NCI-H2171 treated with DMSO at 0.1 percent for 48 hours (cell line): Measurements from ENCODE around the gene ELAVL1.
"Not testable (repeated sequence)": the region's sequence is repeated elsewhere in the genome, so short reads cannot be mapped to it uniquely, and the experiment has no call there.

ENCODE experiments used
- DNase-seq: peaks from one replicate; lab custom pipeline; 2025; lab: John Stamatoyannopoulos, UW

Gene ELAVL1

DNA sequence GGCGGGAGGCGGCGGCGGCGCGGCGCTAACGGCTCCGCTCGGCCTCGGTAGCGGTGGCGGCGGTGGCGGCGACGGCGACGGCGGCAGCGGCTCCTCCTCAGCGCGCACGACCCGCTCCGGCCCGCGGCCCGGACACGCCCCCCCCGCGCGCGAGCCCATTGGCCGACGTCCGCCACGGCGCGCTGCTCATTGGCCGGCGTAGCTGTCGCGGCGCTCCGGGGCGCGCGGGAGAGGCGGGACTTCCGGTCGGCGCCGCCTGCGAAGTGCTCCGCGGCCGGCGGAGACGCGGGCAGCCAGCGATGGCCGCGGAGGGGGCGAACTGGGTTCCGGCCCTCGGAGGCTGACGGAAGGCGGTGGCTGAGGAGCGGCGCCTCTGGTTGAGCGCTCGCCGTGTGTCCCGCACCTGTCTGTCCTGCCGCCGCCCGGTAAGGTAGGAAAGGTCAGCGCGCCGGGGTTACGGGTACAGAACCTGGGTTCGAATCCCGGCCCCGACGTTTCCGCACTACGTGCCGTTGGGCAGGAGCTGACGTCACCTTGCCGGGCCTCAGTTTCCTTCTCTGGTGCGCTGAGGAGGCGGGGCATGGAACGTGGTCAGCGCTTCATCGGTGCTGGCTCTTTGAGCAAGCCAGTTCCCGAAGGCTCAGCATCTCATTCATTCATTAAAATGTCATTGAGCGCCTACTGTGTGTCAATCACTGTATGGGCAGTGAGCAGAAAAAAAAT, at the start of gene ELAVL1:
Gene ELAVL1 (minus strand): TSS at position 108 of the 723 bp plus-strand sequence. CDS start 13,826 bp downstream, outside the sequence.
- peak; percentile 82 for DNase-seq

DNA sequence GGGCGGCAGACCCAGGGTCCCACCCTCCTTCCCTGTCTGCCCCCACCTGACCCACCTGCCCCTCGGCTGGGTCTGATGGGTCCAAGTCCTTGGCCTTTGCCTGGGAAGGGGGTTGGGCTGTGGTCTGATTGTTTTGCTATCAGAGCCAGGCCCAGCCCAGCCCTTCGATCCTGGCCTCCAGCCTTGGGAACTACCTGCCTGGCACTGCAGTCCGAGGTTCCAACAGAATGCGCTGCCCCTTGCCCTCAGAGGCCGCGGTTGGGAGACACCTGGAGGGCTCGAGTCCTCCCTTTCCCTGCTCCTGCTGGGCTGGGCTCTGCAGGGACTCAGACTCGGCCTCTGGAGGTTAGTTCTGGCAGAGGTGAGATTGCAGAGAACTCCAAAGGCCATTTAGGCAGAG, 48.7 kb upstream of the ELAVL1 start:
- no peak for DNase-seq

DNA sequence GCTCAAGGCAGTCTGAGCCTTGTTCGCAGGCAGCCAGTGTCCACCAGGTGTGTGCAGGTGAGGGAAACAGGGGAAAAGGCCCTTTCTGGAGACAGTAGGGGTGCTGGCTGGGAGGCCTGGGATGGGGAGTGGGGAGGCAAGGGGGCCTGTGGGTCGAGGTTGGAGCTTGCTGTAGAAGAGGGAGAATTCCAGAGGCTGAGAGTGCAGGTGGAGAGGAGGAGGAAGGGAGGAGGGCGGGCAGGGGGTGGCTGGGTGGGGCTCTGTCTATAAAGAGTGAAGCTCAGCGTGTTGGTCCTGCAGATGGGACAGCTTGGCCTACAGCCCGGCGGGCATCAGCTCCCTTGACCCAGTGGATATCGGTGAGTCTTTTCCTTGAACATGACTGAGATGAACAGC, 47.0 kb upstream of the ELAVL1 start, which contains the start of gene CCL25:
Gene CCL25 (plus strand): TSS at position 297 of the 396 bp plus-strand sequence. CDS start 290 bp downstream, outside the sequence.
- no peak for DNase-seq

DNA sequence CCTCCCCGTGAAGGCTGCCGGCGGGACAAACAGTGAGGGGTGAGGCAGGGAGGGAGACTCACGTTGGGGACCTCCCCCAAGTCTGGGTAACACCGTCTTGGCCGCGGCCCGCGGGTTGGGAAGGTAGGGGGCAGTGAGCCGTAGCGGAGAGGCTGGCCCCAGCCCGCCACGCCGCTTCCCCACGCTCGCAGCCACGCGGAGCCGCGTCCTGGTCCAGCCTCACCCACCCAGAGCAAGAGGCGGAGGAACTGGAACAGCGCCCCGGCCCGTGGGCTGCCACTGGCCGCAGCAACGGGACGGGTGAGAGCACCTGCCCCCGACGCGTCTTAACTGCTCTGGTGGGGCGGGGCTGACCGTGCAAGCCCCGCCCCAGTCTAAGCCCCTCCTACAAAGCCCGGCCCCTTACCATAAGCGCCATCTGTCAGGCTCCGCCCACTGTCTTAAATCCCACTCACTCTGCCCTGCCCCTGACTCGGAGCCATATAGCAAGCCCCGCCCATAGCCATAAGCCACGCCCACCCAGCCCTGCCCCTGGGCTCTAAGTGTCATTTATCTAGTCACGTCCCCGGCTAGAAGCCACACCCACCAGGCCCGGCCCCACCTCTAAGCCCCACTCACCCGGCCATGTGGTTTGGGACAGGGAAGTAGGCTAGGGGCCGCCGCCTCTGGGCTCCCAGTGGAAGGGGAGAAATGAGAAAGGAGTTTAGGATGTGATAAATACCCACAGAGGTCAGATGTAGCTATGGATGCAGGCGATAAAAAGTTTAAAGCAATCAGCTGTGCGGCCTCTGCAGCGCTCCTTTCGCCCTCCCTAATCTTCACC, 45.0 kb upstream of the ELAVL1 start:
- DNase-seq = peak; percentile 87

DNA sequence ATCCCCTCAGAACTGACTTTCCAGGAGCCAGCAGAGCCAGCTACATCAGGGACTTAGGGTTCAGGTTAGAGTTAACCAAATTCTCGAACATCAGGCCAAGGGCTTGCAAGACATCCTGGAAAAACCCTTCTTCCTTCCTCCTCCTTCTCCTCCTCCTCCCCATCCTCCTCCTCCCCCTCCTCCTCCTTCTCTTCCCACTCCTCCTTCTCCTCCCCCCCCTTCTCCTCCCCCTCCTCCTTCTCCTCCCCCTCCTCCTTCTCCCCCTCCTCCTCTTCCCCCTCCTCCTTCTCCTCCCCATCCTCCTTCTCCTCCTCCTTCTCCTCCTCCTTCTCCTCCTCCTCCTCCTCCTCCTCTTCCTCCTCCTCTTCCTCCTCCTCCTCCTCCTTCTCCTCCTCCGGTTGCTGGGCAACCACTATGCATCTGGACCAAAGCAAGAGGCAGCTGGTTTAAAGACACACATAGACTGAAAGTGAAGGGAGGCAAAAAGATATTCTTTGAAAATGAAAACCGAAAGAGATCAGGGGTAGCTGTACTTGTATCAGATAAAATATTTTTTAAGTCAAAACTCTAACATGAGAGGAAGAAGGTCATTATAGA, 41.2 kb upstream of the ELAVL1 start:
- no peak for DNase-seq

DNA sequence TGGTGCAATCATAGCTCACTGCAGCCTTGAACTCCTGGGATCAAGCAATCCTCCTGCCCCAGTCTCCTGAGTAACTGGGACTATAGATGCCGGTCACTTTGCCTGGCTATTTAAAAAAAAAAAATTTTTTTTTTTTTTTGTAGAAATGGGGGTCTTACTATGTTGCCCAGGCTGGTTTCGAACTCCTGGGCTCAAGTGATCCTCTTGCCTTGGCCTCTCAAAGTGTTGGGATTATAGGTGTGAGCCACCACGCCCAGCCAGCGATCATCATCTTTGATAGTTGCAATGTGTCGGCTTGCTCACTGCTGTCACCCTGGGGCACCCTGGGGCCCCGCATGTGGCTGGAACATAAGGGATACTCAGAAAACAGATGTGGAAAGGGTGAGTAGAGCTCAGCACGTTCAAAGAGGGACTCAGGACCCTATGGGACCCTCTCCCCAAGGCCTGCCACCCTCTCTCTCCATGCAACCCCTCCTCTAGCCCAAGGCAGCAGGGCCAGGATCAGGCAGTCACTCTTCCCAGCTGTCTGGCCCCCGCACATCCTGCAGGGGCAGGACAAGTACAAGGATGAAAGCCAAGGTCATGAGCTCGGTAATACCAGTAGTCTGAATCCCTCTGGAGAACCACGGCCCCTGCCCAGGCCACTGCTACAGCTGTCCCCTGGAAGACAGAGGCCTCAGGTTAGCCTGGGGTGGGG, 40.6 kb upstream of the ELAVL1 start:
- no peak for DNase-seq

DNA sequence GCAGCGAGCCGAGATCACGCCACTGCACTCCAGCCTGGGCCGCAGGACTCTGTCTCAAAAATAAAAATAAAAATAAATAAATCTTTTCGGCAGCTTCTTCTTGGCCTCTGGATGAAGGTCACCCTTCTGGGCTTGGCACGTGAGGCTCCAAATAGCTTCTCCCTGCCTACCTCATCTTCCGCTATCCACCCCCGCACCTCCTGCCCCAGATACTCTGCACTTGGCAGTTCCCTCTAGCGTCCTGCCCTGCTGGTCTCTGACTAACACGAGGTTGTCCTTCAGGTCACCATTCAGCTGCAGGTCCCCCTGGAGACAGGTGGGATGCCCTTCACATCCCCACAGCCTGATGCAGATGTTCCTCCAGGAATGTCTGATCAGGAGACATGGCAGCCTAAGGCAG, 38.6 kb upstream of the ELAVL1 start:
- no peak for DNase-seq

DNA sequence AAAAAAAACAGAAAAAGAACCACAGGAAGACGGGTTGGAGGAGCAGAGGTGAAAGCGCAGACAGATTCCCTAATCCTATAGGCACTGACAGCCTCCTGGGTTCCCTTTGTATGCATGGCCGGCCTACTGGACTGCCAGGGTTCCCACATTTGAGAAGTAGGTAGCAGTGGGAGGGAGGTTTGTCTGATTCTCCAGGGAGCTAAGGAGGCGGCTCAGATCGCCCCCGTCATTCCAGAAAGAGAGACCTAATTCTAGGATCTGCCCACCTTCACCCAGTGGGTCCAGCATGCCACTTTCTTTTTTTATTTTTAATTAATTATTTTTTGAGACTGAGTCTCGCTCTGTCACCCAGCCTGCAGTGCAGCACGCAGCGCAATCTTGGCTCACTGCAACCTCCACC, 37.5 kb upstream of the ELAVL1 start:
- no peak for DNase-seq

DNA sequence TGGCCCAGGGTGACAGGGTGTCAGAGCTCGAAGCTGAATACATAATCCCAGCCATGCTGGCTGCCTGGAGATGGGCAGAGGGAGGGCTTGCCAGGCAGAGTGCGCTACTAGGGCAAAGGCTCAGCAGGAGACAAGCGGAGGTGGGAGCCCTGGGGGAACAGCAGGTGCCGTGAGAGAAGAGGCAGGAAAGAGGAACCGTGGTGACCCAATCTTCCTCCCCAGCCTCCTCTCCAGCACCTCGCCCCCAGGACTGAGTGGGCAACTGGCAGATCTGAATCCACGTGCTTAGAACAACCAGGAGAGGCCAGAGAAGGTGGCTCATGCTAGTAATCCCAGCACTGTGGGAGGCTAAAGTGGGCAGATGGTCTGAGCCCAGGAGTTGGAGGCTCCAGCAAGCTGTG, 36.1 kb upstream of the ELAVL1 start:
- peak; percentile 69 for DNase-seq

DNA sequence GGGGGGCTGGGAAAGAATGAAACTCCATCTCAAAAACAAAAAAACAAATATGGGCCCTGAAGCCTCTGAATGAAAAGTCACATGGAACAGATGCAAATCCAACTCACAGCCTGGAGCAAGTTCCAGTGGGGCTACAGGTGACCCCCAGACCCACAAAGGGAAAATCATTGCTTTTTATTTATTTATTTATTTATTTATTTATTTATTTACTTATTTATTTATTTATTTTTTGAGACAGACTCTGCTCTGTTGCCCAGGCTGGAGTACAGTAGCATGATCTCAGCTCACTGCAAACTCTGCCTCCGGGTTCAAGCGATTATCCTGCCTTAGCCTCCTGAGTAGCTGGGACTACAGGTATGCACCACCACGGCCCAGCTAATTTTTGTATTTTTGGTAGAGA, 33.8 kb upstream of the ELAVL1 start:
- no peak for DNase-seq

DNA sequence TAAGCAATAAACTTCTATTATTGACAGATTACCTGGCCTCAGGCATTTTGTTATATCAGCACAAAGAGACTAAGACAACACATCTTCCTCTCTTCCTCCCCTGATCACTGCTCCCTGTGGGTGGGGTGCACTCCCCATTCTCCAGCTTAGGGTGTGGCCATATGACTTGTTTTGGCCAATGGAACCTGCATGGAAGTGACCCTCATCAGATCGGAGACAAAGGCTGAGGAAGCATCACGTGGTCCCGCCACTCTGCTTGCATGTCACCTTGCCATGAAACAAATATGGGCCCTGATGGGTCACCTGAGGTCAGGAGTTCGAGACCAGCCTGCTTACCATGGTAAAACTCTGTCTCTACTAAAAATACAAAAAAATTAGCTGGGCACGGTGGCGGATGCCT, 33.4 kb upstream of the ELAVL1 start:
- DNase-seq = no peak

DNA sequence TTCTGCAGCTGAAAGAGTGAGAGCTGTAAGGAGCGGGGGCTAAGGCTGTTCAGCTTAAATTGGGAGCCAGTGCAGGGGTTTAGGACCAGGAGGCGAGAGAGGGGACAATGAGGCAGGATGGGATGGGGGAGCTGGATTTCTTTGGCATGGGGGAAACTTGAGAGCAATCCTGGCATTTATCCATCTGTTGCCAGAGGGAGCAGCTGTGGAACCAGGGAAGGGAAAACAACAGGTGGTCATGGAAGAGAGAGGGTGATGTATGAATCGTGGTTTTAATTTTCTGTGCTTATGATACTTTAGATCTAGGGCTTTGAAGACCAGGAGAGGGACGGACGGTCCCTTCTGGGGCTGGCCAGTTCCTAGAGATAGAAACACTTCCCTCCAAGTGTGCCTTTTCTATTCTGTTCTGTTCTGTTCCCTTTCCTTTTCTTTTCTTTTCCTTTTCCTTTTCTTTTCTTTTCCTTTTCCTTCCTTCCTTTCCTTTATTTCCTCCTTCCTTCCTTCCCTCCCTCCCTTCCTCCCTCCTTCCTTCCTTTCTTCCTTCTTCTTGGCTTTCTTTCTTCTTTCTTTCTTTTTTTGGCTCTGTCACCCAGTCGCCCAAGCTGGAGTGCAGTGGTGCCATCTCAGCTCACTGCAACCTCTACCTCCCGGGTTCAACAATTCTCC, 31.1 kb upstream of the ELAVL1 start:
- DNase-seq = peak; percentile 92

DNA sequence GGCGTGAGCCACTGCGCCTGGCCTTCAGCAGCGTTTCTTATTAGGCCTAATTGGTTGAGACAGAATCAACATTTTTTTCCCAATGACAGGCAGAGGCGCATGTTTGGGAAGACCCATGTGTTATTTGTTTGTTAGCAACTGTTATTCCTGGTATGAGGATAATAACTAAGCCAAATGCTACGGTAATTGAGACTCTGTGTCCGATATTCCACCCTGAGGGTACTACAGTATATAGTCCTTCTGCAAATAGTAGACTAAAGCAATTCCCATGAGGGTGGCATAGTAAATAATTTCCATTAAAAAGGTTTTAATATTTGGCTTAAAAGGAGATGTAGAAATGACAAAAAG, 28.7 kb upstream of the ELAVL1 start:
- DNase-seq = no peak

DNA sequence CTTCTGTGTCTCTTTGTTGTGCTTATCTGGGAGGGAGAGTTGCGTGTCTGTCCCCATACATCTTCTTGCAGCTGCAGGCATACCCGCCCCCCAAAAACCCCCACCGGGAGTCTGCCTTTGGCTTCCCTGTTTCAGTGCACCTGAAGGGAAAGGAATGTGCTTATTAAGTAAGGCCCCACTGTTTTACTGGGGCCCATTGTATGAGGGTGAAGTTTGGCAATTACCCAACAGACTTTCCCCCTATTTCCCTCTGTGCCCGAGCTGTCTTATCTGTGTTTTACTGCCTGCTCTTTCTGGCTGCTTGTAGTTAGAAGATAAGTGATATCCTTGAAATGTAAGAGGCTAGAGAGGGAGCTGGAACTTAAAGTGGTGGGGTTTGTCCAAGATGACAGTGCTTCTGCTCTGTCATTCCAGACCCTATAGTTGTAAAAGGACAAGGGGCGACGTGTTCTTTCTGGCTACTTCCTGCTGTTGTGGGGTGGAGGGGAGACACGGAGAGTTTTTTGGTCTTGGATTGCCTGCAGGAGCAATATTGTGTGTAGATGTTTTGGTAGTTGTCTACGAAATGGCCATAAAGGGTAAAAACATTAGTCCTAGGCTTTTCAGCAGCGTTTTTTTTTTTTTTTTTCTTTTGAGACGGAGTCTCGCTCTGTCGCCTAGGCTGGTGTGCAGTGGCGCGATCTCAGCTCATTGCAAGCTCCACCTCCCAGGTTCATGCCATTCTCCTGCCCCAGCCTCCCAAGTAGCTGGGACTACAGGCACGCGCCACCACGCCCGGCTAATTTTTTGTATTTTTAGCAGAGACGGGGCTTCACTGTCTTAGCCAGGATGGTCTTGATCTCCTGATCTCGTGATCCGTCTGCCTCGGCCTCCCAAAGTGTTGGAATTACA, 28.1 kb upstream of the ELAVL1 start:
- DNase-seq = not testable (repeated sequence)

DNA sequence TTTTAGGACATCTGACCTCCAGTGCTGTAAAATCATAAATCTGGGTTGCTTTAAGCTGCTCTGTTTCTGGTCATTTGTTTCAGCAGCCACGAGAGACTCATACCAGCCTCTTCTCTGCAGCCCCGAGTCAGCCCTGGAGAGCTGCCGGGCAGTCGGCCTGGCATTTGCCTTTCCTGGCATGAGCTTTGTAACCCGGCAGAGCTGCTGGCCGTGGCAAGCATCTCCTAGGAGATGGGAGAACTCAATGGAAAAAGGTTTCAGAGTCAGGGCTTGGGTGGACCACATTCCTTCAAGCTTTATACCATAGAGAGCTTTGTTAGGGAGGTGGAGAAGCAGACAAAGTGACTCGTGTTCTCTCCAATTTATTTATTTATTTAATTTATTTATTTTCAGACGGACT, 25.5 kb upstream of the ELAVL1 start:
- no peak for DNase-seq

DNA sequence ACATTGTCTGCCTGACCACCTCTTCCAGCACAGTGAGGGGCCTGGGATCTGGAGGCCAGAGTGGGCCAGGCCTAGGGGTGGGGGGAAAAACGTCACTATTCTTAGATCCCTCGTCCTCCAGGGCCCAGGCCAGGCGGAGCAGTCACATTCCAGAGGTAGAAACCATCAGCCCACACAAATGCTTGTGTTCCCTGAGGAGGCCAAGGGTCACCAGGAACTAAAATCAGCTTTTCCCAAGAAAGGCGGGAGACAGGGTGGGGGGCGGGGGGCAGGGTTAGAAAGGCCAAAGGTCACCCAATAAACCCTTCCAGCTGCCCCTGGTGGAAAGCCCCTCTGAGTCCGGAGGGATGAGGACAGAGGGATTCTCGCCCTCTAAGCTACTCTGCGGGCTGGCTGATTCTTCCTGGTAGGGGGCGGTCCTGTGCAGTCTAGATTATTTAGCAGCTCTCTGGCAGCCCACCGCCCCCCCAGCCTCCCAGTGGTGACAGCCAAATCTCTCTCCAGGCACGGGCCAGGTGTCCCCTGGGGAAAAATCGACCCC, 23.6 kb upstream of the ELAVL1 start:
- peak; percentile 73 for DNase-seq

DNA sequence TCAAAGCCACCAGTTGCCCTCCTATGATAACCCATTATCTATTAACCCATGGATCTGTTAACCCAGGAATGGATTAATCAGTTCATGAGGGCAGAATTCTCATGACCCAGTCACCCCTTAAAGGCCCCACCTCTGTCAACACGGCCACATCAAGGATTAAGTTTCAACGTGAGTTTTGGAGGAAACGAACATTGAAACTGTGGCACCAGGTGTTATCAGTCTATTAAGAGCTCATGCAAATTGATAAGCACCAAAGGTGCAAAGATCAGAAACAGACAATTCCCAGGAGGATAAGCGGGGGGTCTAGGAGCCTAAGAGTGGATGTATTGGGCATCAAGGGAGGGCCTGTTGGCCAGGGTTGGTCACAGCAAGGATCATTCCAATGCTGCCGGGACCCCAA, 19.9 kb upstream of the ELAVL1 start:
- no peak for DNase-seq

DNA sequence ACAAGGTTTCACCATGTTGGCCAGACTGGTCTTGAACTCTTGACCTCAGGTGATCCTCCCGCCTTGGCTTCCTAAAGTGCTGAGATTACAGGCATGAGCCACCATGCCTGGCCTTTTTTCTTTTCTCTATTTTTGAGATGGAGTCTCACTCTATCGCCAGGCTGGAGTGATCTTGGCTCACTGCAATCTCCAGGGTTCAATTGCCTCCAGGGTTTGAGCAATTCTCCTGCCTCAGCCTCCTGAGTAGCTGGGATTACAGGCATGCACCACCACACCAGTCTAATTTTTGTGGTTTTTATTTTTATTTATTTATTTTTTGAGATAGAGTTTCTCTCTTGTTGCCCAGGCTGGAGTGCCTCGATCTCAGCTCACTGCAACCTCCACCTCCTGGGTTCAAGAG, 18.8 kb upstream of the ELAVL1 start:
- not testable (repeated sequence) for DNase-seq

DNA sequence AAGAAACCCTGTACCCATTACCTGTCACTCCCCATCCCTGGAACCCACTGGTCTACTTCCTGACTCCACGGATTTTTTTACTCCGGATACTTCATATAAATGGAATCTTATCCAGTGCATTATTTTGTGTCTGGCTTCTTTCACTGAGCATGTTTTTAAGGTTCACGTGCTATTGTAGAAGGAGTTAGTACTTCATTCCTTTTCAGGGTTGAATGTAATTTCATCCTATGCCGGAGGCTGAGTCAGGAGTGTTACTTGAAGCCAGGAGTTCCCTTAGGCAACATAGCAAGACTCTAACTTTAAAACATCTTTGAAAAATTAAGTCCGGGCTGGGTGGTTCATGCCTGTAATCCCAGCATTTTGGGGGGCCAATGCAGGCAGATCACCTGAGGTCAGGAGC, 17.9 kb upstream of the ELAVL1 start:
- DNase-seq = no peak

DNA sequence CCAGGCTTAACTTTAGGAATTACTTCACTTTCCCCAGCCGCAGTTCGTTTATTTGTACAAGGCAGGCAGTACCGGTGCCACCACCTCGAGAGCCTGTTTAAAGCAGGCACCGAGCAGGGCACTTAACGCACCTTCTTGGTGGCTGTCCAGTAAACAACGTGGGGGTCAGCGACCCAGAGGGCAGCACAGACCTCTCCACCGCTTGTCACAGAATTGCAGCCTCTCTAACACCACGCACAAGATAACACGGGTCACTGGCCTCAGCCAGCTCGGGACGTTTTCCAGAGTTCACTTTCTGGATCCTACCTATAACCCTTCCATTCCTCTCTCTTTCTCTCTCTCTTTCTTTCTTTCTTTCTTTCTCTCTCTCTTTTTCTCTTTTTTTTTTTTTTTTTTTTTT, 16.8 kb upstream of the ELAVL1 start:
- DNase-seq = no peak

DNA sequence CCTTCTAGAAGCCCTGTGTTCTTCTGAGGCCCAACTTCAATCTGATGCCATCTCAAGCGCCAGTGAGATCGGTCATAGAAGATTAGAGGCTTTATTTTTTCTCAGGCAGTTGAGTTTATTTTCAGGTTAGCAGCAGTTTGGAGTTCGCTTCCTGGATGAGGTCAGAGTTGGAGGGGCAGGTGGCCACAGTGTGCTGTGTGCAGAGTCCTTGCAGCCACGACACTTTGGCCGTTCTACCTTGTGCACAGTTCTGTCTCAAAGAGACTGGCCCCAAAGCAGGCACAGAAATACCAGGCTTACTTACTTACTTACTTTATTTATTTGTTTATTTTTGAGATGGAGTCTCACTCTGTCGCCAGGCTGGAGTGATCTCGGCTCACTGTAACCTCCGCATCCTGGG, 15.9 kb upstream of the ELAVL1 start:
- DNase-seq = no peak
